ENCODE data around the gene PPP1R13L.
"Not testable (repeated sequence)": the region's sequence is repeated elsewhere in the genome, so short reads cannot be mapped to it uniquely, and the experiment has no call there.

Gene PPP1R13L

DNA sequence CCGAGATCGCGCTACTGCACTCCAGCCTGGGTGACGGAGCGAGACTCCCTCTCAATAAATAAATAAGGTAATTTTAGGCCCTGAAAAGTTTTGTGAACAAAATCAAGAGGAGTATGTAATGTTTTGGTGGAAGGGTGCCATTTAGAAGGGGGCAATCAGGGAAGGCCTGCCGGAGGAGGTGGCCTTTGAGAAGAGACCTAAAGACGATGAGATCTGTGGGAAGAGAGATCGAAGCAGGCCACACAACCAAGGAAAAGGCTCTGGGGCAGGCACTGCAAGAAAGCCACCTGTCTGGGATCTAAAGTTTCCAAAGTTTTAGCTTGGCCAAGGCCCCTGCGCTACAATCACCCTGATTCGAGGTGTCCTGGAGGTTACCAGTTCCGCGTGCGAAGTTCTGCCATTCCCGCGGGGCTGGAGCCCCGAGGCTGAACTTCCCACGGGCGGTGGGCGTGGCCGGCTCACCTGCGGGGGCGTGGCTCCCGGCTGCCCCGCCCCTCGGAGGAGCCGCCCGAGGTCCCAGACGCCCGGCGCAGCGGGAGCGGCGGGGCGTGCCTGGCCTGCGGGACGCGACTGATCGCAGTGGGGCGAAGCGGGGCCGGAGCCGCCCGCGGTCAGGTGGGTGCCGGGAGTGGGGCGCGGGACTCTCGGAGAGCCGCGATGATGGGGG is 64.5 kb downstream of the PPP1R13L start, which contains the start of gene KLC3:
Gene KLC3, plus strand, starts transcription at position 519 of the 667 bp plus-strand sequence. CDS start 4,792 bp downstream, outside the sequence.
- Histone ChIP-seq H3K36me3 (replicated peaks; ENCODE audit: insufficient read depth, low read length) (no peaks in the 10 kb centered on the region), H3K27me3 (replicated peaks; ENCODE audit: insufficient read depth, low read length) (peaks cover 20% of the 10 kb centered on the region), H3K27ac (ENCODE audit: low read length) (no peak within 1 kb of the TSS), H3K79me2 (ENCODE audit: low read length) (no peaks in the 10 kb centered on the region), H3K9me3 (replicated peaks; ENCODE audit: insufficient read depth, low read length) (no peaks in the 10 kb centered on the region), H4K20me1 (ENCODE audit: insufficient read depth, low read length) (no peaks in the 10 kb centered on the region), H3K4me2 (ENCODE audit: low read depth, low read length) (peak within 1 kb of the TSS; percentile 39; the same call in 1 of the 2 replicates), H3K4me1 (ENCODE audit: low read length) (0 out of 2 replicates have a peak, but pooled peaks cover 3% of the 10 kb centered on the region), H3K9me2 (replicated peaks; ENCODE audit: insufficient read depth, low read length) (no peaks in the 10 kb centered on the region), H2AFZ (ENCODE audit: low read length) (no peak within 1 kb of the TSS), H3K4me3 (ENCODE audit: low read length) (no peak within 1 kb of the TSS; the same call in 1 of the 2 replicates), H3F3A (ENCODE audit: insufficient read depth, low read length) (no peaks in the 10 kb centered on the region), H3K9ac (ENCODE audit: low read length) (no peak within 1 kb of the TSS)
- TF ChIP-seq EZH2phosphoT487 (IDR thresholded peaks at IDR 0.05; ENCODE audit: low read length): no peak
- TF ChIP-seq CTCF (IDR thresholded peaks at IDR 0.05; ENCODE audit: low read length): no peak
- no peak for TF ChIP-seq EZH2 (optimal IDR thresholded peaks at IDR 0.05; ENCODE audit: low read depth, low read length)
- DNase-seq: peak; percentile 23

DNA sequence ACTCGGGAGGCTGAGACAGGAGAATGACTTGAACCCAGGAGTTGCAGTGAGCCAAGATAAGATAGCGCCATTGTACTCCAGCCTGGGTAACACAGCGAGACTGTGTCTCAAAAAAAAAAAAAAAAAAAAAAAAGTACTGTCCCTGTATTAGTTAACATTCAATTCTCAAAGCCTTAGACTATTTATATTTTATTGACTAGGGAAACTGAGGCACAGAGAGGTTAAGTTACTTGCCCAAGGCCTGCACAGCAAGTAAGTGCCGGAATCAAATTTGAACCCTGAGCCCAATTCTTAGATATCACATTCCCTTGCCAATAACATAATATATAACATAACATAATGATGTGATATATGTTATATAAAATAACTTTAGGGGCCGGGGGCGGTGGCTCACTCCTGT is 65.2 kb downstream of the PPP1R13L start:
- no peak for DNase-seq
- H3K27ac ChIP-seq (ENCODE audit: low read length): no peak overlapping the region
- H3K4me1 ChIP-seq (ENCODE audit: low read length): 0 out of 2 replicates have a peak, but pooled peaks cover 3% of the 10 kb centered on the region
- no peaks in the 10 kb centered on the region for H3K36me3 ChIP-seq (replicated peaks; ENCODE audit: insufficient read depth, low read length)
- H4K20me1 ChIP-seq (ENCODE audit: insufficient read depth, low read length): no peaks in the 10 kb centered on the region
- H3K27me3 ChIP-seq (replicated peaks; ENCODE audit: insufficient read depth, low read length): peaks cover 16% of the 10 kb centered on the region
- H3F3A ChIP-seq (ENCODE audit: insufficient read depth, low read length): no peaks in the 10 kb centered on the region
- no peak overlapping the region for H3K4me3 ChIP-seq (ENCODE audit: low read length)
- no peak overlapping the region for H3K9ac ChIP-seq (ENCODE audit: low read length)
- TF ChIP-seq CTCF (IDR thresholded peaks at IDR 0.05; ENCODE audit: low read length): no peak
- TF ChIP-seq EZH2 (optimal IDR thresholded peaks at IDR 0.05; ENCODE audit: low read depth, low read length): no peak
- TF ChIP-seq EZH2phosphoT487 (IDR thresholded peaks at IDR 0.05; ENCODE audit: low read length): no peak
- H3K9me2 ChIP-seq (replicated peaks; ENCODE audit: insufficient read depth, low read length): no peaks in the 10 kb centered on the region
- no peaks in the 10 kb centered on the region for H3K79me2 ChIP-seq (ENCODE audit: low read length)
- H2AFZ ChIP-seq (ENCODE audit: low read length): no peak overlapping the region
- H3K9me3 ChIP-seq (replicated peaks; ENCODE audit: insufficient read depth, low read length): no peaks in the 10 kb centered on the region
- H3K4me2 ChIP-seq (ENCODE audit: low read depth, low read length): no peak overlapping the region

DNA sequence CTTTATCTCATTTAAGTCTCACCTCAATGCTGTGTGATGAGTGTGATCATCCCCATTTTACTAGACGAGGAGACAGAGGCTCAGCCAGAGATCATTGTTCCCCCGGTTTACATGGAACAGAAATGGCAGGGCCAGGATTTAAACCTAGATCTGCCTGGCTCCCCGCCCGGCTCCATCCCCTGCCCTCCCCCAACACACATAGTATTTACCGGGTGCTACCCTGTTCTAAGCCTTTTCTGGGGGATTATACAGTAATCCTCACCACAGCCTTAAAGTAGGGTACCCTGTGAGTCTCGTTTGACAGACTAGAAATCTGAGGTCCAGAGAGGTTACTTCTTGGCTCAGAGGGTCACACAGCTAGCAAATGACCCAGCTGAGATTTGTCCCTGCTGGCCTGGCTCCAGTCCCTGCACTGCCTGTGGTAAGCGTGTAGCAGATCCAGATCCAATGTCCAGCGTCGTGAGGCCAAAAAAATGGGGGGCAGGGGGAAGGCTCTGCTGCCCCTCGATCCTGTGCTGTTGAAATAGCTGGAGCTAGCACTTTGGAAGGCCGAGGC is 68.1 kb downstream of the PPP1R13L start:
- no peaks in the 10 kb centered on the region for H3K9me2 ChIP-seq (replicated peaks; ENCODE audit: insufficient read depth, low read length)
- no peaks in the 10 kb centered on the region for H4K20me1 ChIP-seq (ENCODE audit: insufficient read depth, low read length)
- no peaks in the 10 kb centered on the region for H3K79me2 ChIP-seq (ENCODE audit: low read length)
- no peaks in the 10 kb centered on the region for H3K9me3 ChIP-seq (replicated peaks; ENCODE audit: insufficient read depth, low read length)
- TF ChIP-seq CTCF (IDR thresholded peaks at IDR 0.05; ENCODE audit: low read length) (no peak), EZH2 (optimal IDR thresholded peaks at IDR 0.05; ENCODE audit: low read depth, low read length) (no peak), EZH2phosphoT487 (IDR thresholded peaks at IDR 0.05; ENCODE audit: low read length) (no peak)
- DNase-seq: no peak
- no peak overlapping the region for H3K4me3 ChIP-seq (ENCODE audit: low read length)
- H3K36me3 ChIP-seq (replicated peaks; ENCODE audit: insufficient read depth, low read length): no peaks in the 10 kb centered on the region
- H3K27ac ChIP-seq (ENCODE audit: low read length): no peak overlapping the region
- H3K9ac ChIP-seq (ENCODE audit: low read length): no peak overlapping the region
- H2AFZ ChIP-seq (ENCODE audit: low read length): no peak overlapping the region
- no peak overlapping the region for H3K4me2 ChIP-seq (ENCODE audit: low read depth, low read length)
- H3K4me1 ChIP-seq (ENCODE audit: low read length): 0 out of 2 replicates have a peak, but pooled peaks cover 3% of the 10 kb centered on the region
- peaks cover 12% of the 10 kb centered on the region for H3K27me3 ChIP-seq (replicated peaks; ENCODE audit: insufficient read depth, low read length)
- H3F3A ChIP-seq (ENCODE audit: insufficient read depth, low read length): no peaks in the 10 kb centered on the region

GRCh38 chr19:45334881-45335280 is 70.0 kb downstream of the PPP1R13L start:
- not testable (repeated sequence) for H3K4me1 ChIP-seq (ENCODE audit: low read length); H3K27ac ChIP-seq (ENCODE audit: low read length); H3K79me2 ChIP-seq (ENCODE audit: low read length); H3K9me2 ChIP-seq (replicated peaks; ENCODE audit: insufficient read depth, low read length); DNase-seq; H3K4me2 ChIP-seq (ENCODE audit: low read depth, low read length); H3K9ac ChIP-seq (ENCODE audit: low read length); H4K20me1 ChIP-seq (ENCODE audit: insufficient read depth, low read length); H3K36me3 ChIP-seq (replicated peaks; ENCODE audit: insufficient read depth, low read length); H3K27me3 ChIP-seq (replicated peaks; ENCODE audit: insufficient read depth, low read length); H2AFZ ChIP-seq (ENCODE audit: low read length); H3K4me3 ChIP-seq (ENCODE audit: low read length); H3K9me3 ChIP-seq (replicated peaks; ENCODE audit: insufficient read depth, low read length); H3F3A ChIP-seq (ENCODE audit: insufficient read depth, low read length)

All from MM.1S (cell line).